GM13976 (cell line): ENCODE data around the gene PCDH1.

ENCODE experiments used
- DNase-seq: peaks from one replicate; pipeline ENCODE4 v3.0.0; 2012; ENCODE audit warnings: low spot score
- in situ Hi-C: fragments of 300-500 bp; cut with MboI; formaldehyde crosslinking; loops from one replicate; pipeline ENCODE4 v1.12.0; 2022; ENCODE audit warnings: low sequenced_read_pairs, mixed read lengths, inconsistent platforms; ENCODE audit not compliant: unreplicated experiment
- TF ChIP-seq, protein P1 (sequence below): IDR thresholded peaks from 2 replicates; pipeline ENCODE4 v1.5.1; 2012; ENCODE audit warnings: borderline replicate concordance, mild to moderate bottlenecking; ENCODE audit not compliant: insufficient read depth; ENCODE audit errors: extremely low read depth, missing control alignments, control extremely low read depth

PCDH1 gene

DNA sequence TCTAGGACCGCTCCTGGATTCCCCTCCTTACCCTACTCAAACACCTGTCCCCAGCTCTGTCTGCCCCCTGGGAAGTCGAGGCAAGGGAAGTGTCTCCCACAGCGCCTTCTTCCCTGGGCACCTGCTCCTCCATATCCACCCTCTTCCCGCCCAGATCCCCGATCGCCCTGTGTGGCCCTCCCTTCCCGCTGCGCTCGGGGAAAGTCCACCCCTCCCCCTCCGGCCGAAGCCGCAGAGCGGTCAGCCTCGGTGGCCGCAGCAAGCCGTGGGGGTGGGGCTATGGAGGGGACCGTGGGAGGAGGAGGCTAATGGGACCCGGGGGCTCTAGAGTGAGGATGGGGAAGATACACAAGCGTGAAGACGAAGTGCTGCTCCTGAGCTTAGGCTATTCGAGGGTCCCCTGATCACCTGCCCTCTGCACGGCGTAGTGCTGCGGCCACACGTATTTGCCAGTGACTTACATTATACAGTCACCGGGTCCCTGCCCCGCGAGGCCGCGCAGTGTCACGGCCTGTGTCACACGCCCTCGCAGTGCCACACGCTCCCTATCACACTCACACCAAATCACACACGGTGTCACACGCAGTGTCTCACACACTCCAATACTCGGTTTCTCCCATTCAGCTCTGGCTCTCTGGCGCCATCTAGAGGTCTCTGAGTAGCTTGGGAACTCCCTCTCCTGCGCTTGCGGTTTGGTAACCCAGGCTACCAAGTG, 658 bp upstream of the PCDH1 start:
- TF ChIP-seq, protein P1, sequence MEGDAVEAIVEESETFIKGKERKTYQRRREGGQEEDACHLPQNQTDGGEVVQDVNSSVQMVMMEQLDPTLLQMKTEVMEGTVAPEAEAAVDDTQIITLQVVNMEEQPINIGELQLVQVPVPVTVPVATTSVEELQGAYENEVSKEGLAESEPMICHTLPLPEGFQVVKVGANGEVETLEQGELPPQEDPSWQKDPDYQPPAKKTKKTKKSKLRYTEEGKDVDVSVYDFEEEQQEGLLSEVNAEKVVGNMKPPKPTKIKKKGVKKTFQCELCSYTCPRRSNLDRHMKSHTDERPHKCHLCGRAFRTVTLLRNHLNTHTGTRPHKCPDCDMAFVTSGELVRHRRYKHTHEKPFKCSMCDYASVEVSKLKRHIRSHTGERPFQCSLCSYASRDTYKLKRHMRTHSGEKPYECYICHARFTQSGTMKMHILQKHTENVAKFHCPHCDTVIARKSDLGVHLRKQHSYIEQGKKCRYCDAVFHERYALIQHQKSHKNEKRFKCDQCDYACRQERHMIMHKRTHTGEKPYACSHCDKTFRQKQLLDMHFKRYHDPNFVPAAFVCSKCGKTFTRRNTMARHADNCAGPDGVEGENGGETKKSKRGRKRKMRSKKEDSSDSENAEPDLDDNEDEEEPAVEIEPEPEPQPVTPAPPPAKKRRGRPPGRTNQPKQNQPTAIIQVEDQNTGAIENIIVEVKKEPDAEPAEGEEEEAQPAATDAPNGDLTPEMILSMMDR = peak; percentile 97
- DNase-seq = peak; percentile 86
- in situ Hi-C loops = loop anchor here (10.0 kb wide), 1 partner anchor 184 kb away; no protein-coding TSS in a partner anchor

DNA sequence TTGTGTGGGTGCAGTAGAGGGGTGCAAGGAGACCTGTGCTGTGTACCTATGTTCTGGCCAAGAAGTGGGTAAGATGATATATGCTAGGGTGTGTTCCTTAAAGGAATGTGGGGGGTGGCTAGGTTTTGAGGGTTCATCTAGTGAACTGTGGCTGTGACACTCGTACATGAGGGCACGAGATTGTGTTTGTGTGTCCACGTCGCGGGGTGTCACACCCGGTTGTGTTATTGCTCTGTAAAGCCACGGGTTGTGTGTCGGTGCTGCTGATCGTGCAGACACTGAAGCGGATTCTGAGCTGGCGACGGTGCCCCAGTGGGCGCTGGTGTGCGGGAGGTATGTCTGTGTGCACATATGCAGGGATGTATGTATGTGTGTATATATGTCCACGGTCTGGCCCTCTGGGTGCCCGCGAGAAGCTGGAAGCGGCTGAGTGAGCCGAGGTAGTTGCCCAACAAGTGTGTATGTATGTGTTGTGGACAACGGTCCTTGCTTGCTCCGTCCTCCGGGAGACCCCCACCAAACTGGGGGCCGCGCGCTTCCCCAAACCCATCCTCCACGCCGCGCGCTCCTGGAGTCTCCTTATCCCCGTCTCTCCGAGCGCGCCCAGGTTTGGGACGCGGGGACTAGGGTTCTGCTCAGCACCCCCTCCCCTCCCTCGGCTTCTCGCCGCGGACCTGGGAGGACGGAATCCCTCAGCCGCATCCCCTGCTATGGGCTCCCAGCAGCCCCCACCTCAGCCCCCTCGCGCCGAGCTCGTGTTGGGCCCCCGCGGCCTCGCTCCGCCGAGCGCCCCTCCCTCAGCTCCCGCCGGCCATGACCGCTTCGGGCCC, 639 bp downstream of the PCDH1 start:
- in situ Hi-C loops = loop anchor here (10.0 kb wide), 1 partner anchor 183 kb away; no protein-coding TSS in a partner anchor
- no peak for DNase-seq

GRCh38 chr5:141876628-141877355, 1.4 kb downstream of the PCDH1 start:
- no peak for DNase-seq
- TF ChIP-seq, protein P1 = no peak
- in situ Hi-C loops = loop anchor here (10.0 kb wide), 1 partner anchor 182 kb away; no protein-coding TSS in a partner anchor

More for the DNA sequence above, 639 bp downstream of the PCDH1 start:
- TF ChIP-seq, protein P1 = no peak

- in situ Hi-C loops = loop anchor here (10.0 kb wide), 1 partner anchor 181 kb away; no protein-coding TSS in a partner anchor
- no peak for DNase-seq
- TF ChIP-seq, protein P1 = no peak
These were observed 2.2 kb downstream of the PCDH1 start for GRCh38 chr5:141875795-141876627.

- in situ Hi-C loops = loop anchor here (10.0 kb wide), 1 partner anchor 180 kb away; no protein-coding TSS in a partner anchor
- TF ChIP-seq, protein P1 = no peak
- DNase-seq = no peak
These were observed 3.0 kb downstream of the PCDH1 start for GRCh38 chr5:141875022-141875740.
